GM18498 (cell line): ENCODE results near the gene CCNI2.
"Not testable (repeated sequence)": the region's sequence is repeated elsewhere in the genome, so short reads cannot be mapped to it uniquely, and the experiment has no call there.

Source experiments
- ATAC-seq: cut with Tn5 transposase; IDR thresholded peaks from one replicate; pipeline ENCODE4 v1.9.1; 2021; ENCODE audit warnings: mild to moderate bottlenecking, moderate library complexity; ENCODE audit not compliant: unreplicated experiment

The CCNI2 gene

DNA sequence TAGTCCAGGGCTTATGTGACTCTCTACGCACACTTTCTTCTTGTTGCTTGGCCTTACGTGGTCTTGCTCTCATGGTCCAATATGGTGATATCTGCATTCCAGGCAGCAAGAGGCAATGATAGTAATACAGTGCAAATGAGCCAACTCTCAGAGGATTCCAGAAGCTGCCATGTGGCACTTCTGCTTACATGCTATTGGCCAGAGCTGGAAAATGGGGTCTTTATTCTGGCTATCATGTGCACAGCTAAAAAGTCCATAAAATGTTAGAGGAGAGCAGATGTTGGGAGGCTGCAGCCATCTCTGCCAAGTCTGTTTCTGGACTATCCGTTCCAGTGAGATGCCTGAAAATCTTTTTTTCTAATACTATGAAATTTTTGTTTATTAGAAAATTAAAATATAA, 32.7 kb downstream of the CCNI2 start:
- ATAC-seq: no peak

DNA sequence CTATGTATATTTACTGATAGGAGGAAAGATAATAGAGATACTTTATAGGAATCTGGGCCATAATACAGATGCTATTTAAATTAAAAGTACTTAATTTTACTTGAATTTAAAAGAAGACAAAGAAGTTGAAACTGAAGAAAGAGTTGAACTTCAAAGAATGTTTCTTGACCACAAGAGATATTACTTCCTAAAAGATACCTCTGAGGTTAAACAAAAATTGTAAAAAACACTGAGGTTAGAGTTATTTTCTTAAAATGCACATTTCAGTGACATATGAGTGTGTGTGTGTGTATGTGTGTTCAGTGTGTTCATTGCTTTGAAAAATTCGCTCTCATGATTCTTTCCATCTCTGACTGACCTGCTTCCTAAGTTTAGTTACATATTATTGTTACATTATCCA, 33.4 kb downstream of the CCNI2 start:
- no peak for ATAC-seq

DNA sequence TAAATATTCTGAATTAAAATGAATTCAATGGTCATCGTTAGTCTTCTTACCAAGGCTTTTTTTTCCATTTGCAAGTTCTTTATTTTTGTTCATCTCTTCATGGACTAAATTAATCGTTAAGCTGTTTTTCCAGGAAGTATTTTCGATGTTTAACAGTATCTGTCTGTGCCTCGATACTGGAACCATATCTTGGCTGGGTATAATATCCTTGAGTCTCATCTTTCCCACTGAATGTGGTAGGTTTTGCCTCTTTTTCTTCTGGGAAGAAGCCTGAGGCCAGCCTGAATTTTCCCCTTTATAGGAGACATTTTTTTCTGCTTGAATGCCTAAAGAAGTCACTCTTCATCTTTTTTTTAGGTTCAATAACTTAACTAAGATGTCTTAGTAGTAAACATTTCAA, 33.8 kb downstream of the CCNI2 start:
- no peak for ATAC-seq

DNA sequence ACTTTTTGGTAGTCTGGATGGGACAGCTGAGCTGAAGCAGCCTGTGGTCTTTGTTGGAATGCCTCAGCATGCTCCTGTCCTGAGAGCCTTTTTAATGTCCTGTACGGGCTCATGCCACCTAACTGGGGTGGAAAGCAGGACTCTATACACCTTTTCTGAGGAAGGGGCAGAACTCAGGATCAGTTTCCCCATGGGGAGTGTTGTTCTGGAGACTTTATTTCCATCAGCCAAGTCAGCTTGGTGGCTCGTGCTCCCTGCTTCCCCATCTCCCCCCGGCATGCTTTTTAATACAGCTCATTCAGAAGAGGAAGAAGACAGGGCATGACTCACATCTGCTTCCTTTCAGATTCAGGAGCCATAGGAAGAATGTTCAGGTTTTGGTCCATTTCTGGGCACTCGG, 34.9 kb downstream of the CCNI2 start:
- ATAC-seq: no peak

DNA sequence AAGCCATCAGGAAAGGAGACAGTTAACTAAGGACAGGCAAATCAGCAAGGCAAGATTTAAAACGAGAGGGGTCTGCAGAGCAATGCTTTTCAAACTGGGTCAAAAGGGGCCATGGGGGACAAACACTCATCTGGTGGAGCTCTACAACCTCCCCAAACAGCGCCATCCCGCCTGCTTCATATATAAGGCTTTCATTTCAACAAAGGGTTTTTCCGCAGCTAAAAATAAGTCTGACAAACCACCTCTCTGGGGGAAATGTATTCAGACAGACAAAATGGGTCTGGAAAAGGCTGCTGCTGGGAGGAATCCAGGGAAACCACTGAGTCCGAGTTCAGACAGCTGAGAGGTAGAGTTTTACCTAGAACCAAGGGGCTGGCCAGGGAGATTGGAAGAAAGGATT, 38.1 kb downstream of the CCNI2 start:
- no peak for ATAC-seq

DNA sequence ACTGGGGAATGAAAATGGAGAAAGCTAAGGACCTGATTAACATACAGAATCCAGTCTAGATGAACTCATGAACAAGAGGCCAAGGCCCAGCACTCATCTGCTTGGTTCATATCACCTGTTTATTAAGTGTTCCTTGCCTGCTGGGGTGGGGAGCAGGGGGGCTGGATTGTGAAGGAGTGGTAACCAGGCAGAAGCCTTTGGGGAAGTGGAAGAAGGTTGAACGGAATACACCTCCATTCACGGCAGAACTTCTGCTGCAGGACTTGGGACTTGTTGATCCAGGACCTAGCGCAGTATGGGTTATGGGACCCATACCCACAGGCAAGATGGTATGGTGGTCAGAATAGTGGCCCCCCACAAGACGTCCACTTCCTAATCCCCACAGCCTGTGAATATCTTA, 38.6 kb downstream of the CCNI2 start:
- no peak for ATAC-seq

DNA sequence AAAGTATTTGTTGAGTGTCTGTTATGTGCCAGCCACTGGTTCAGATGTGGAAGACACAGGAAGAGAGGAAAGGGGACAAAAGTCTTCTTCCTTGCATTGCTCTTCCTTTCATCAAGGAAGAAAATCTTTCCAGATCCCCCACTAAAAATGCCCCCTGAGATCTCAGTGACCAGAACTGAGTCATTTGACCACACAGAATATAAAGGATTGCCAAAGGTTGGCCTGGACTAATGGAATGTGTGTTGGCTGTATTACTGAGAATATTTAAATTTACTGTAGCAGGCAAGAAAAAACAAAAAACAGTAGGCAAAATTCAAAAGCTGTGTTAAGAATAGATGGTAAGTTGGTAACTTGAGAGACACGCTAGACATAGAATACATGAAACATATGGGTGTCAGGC, 39.9 kb downstream of the CCNI2 start:
- no peak for ATAC-seq

DNA sequence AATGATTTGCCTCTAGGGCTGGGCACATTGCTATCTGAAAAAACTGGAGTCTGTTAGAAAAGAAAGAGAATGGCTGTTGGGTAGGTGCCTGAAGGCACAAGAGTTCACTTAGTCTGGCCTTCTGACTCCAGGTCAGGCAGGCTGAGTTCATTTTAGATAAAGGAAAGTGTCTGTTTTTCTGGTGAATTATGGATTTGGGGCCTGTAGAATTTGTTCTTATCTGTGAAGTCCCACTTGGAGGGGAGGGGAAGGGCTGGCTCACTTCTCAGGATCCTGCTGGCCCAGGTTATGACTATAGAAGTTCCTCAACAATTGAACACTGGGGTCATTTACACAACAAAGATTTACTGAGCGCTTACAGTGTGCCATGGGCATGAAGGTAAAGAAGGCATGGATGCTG, 41.3 kb downstream of the CCNI2 start:
- no peak for ATAC-seq

DNA sequence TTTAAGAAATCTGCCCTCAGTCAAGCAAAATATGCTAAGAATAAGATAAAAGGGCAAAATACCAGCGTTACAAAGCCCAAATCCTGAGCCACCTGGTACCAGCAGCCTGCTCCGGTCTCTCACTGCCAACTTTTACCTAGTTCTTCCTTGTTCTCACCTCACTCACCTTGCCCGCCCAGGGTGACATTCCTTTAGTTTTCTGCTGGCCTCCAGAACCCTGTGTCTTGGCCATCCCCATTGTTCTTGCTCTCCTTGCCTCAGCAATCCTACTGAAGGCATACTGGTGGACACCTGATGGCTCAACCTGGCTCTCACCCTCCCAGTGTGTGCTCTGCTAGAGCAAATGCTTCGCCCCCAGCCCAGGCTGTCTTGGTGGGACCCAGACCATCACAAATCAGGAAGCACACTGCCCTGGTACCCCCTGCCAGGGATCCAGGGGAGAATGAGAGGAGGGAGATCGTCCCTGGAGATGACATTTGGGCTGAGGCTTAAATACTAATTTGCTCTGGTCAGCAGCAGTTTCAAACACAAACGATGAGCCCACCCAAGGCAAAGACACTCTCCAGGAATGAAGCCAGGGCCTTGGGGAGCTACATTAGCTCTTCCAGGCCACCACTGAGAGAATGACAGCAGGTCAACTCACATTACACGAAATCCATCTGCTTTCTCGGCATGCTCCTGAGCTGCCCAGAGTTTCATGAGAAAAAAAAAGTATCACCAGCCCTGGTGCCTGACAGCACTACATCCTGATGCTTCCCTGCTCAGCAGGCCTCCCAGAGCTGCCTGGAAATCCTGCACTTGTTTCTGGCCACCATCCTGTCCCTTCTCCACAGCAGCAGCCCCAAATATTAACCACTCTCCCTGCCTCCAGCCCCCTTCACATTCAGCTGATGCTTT, 42.0 kb downstream of the CCNI2 start:
- ATAC-seq: no peak

DNA sequence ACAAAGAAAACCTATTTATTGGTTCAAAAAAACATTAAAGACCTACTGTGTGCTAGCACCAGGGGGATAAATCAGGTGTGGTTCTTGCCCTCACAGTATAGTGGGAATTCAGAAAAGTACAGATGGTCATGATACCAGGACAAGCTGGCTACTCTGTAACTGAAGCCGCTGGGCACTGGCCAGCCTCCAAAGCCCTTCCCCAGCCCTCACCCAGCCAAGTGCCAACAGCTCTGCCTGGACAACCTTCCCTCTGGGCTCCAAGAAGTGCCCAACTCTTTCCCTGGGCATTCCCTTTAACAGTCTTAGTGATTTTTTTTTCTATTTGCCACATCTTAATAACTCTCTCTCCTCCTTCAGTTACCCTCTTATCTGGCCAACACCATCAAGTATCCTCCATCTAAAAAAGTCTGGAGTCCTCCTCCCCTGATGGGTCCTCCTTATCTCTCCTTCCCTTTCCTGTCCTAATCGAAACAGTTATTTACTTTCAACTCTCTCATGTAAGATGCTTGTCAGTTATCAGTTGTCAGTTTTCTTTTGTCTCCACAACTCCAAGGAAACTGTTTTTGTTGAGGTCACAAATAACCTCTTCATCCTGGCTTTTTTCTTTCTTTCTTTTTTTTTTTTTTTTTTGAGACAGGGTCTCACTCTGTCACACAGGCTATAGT, 43.1 kb downstream of the CCNI2 start:
- ATAC-seq: no peak

DNA sequence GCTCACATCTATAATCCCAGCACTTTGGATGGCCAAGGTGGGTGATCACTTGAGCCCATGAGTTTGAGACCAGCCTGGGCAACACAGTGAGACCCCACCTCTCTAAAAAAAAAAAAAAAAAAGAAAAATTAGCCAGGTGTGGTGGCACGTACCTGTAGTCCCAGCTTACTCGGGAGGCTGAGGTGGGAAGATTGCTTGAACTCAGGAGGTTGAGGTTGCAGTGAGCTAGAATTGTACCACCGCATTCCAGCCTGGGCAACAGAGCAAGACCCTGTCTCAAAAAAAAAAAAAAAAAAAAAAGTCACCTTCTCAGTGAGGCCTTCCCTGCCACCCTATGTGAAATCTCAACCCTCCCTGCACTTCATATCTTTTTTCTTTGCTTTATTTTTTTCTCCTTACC, 43.8 kb downstream of the CCNI2 start:
- ATAC-seq: no peak

DNA sequence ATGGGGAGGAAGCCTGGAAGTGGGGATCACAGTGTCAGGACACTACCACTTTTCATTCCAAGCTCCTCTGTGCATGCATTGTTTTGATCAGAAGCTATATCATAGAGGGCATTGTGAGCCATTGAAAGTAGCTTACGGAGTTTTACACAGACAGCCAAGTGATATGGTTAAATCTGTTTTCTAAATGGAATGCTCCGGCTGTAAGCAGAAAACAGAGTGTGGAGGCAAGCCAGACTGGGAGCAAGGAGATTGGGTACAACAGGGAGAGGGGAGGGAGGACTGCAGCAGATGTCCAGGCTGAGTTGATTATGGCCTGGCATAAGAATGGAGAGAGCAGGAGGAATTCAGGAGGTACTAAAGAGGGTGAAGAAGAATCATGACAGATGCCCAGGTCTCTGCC, 50.4 kb downstream of the CCNI2 start:
- no peak for ATAC-seq

DNA sequence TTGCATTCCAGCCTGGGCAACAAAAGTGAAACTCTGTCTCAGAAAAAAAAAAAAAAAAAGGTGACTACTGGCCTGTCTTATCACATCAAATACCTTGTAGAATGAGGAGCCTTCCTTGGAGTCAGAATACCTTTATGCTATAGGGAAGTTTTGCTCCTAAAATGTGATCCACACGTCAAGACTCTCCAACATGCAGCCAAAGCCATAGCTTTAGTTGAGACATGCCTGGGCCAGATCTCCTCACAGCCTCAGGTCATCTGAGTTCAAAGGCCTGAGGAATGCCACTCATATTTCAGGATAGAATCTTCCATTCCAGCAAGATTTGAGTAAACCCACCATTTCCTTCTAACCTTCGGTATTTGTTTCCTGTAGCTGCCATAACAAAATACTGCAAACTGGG, 52.2 kb downstream of the CCNI2 start:
- ATAC-seq: no peak

DNA sequence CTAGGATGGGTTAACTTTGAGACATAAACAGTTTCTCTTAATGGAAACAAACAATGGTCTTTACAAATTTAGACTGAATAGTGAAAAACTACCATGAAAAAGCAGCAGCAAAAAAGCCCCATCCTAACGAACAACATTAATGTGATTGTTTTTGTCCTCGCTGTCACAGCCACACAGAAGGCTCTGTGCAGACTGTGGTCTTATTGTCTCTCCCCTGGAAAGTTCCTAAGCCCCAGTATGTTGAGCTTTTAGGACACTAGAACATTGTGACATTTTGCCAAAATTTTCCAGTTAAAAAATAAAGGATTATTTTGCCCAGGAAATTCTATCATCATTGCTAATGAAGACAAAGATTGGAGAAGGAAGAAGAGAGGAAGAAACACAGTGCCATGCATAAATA, 53.3 kb downstream of the CCNI2 start:
- ATAC-seq: no peak

DNA sequence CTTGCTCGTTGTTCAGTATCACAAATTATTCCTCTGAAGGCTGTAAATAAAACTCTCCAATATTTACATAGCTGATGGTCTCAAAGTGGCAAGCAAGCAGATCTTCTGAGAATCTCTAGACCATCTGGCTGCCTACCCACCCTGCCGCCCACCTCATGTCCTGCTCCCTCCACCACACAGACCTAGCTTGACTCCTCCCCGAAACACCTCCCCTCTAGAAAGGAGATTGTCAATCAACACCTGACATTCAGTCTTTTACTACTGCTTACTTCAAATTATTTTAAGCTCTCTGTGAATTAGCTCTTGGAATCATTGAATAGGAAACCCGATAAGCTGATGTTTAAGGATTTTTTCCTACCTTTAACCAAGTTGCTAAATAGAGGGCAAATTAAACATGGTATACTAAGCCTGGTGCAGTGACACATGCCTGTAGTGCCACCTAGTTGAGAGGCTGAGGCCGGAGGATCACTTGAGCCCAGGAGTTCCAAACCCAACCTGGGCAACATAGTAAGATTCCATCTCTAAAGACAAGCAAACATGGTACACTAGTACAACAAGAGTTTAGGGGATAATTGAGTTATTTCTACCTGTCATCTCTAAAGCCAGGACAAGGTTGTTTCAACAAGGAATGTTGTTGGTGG, 54.9 kb downstream of the CCNI2 start:
- no peak for ATAC-seq

DNA sequence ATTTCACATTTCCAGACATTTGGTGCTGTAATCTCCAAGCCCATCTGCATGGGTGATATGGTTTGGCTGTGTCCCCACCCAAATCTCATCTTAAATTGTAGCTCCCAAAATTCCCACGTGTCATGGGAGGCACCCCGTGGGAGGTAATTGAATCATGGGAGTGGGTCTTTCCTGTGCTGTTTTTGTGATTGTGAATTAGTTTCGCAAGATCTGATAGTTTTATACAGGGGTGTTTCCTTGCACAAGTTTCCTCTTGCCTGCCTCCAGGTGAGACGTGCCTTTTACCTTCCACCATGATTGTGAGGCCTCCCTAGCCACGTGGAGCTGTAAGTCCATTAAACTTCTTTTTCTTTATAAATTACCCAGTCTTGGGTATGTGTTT, 55.5 kb downstream of the CCNI2 start:
- ATAC-seq: not testable (repeated sequence)
